ENCODE results near the gene FGGY.

DNA sequence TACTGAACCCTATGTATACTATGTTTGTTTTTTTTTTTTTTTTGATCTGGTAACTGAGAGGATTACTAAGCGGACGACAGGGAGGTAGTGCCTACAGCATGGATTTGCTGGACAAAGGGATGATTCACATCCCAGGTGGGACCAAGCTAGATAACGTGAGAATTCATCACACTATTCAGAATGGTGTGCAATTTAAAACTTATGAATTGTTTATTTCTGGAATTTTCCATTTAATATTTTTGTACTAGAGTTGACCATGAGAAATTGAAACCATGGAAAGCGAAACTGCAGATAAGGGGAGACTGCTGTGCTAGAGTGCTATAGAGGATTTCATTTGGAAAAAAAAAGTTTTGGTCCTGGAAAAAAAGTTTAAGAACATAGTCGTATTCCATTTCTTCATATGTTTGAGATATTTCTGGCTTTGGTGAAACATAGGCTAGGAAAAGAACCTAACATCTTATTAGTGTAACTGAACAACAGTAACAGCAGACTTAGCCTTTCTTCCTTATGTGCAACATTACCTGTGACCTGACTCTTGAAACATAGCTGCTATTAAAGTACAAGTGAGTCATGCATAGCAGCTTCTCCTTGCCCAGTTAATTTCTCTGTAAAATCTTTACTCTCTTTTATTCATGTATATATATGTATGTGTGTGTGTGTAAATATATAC lies 202.5 kb downstream of the FGGY start:
- TF ChIP-seq ZNF274 (IDR thresholded peaks at IDR 0.05; ENCODE audit: low read depth, low read length): no peak
- TF ChIP-seq SUZ12 (IDR thresholded peaks at IDR 0.05; ENCODE audit: extremely low read depth, insufficient read depth, insufficient read length): no peak
- TF ChIP-seq YY1 (IDR thresholded peaks at IDR 0.05; ENCODE audit: insufficient read depth, insufficient read length): no peak

Data from NT2/D1 (cell line).